ENCODE results near the gene ARHGAP8. TPM values are rescaled to one million over a fixed set of nuclear protein-coding genes. Genes with fewer than 3 reads are reported as not detected.

ARHGAP8 gene
- total RNA-seq, 4 donors from 2014 or later = 14.9 to 38.8 (median 18.3) TPM

- H3K27me3 ChIP-seq = no peaks in the 10 kb centered on the region
- H3K36me3 ChIP-seq = no peaks in the 10 kb centered on the region
- no peaks in the 10 kb centered on the region for H3K9me3 ChIP-seq
- H3K27ac ChIP-seq = no peak overlapping the region
- TF ChIP-seq POLR2A (IDR thresholded peaks at IDR 0.05) (no peak), CTCF (IDR thresholded peaks at IDR 0.05) (no peak)
- DNase-seq = no peak
- H3K4me1 ChIP-seq = no peaks in the 10 kb centered on the region
- H3K4me3 ChIP-seq = no peak overlapping the region
Observed at GRCh38 chr22:44818727-44819126, 66.4 kb downstream of the ARHGAP8 start.

GRCh38 chr22:44819966-44820631, 67.7 kb downstream of the ARHGAP8 start:
- H3K27ac ChIP-seq = no peak overlapping the region
- DNase-seq = no peak
- H3K36me3 ChIP-seq = no peaks in the 10 kb centered on the region
- H3K9me3 ChIP-seq = no peaks in the 10 kb centered on the region
- TF ChIP-seq POLR2A (IDR thresholded peaks at IDR 0.05) (no peak), CTCF (IDR thresholded peaks at IDR 0.05) (no peak)
- no peaks in the 10 kb centered on the region for H3K4me1 ChIP-seq
- no peaks in the 10 kb centered on the region for H3K27me3 ChIP-seq
- no peak overlapping the region for H3K4me3 ChIP-seq

- Histone ChIP-seq H3K4me3 (no peak overlapping the region), H3K27me3 (no peaks in the 10 kb centered on the region), H3K4me1 (no peaks in the 10 kb centered on the region), H3K27ac (no peak overlapping the region), H3K36me3 (no peaks in the 10 kb centered on the region), H3K9me3 (no peaks in the 10 kb centered on the region)
- no peak for DNase-seq
- TF ChIP-seq POLR2A (IDR thresholded peaks at IDR 0.05) (no peak), CTCF (IDR thresholded peaks at IDR 0.05) (no peak)
Observed at GRCh38 chr22:44821741-44822475, 69.5 kb downstream of the ARHGAP8 start.

- Histone ChIP-seq H3K36me3 (no peaks in the 10 kb centered on the region), H3K27me3 (no peaks in the 10 kb centered on the region), H3K4me1 (no peaks in the 10 kb centered on the region), H3K27ac (no peak overlapping the region), H3K9me3 (no peaks in the 10 kb centered on the region), H3K4me3 (no peak overlapping the region)
- DNase-seq = no peak
- TF ChIP-seq CTCF (IDR thresholded peaks at IDR 0.05) = no peak
- no peak for TF ChIP-seq POLR2A (IDR thresholded peaks at IDR 0.05)
Observed at GRCh38 chr22:44822534-44822933, 70.2 kb downstream of the ARHGAP8 start.

- Histone ChIP-seq H3K9me3 (no peaks in the 10 kb centered on the region), H3K27me3 (no peaks in the 10 kb centered on the region), H3K4me1 (no peaks in the 10 kb centered on the region), H3K36me3 (no peaks in the 10 kb centered on the region), H3K4me3 (no peak overlapping the region), H3K27ac (no peak overlapping the region)
- DNase-seq = no peak
- no peak for TF ChIP-seq POLR2A (IDR thresholded peaks at IDR 0.05)
- TF ChIP-seq CTCF (IDR thresholded peaks at IDR 0.05) = no peak
Observed at GRCh38 chr22:44823396-44823795, 71.0 kb downstream of the ARHGAP8 start.
